IPS-NIHi7 (cell line): ENCODE results near the gene HELLS.
"Not testable (repeated sequence)": the region's sequence is repeated elsewhere in the genome, so short reads cannot be mapped to it uniquely, and the experiment has no call there.

Experiments used
- DNase-seq: peaks from one replicate; pipeline ENCODE4 v3.0.0; 2012; ENCODE audit warnings: mixed read lengths; ENCODE audit errors: extremely low spot score

The HELLS gene

GRCh38 chr10:94545391-94546048 lies at the start of gene HELLS:
TSS of gene HELLS (plus strand) at chr10:94545788. CDS start at chr10:94545922, 134 bp downstream.
- DNase-seq = peak; percentile 88

DNA sequence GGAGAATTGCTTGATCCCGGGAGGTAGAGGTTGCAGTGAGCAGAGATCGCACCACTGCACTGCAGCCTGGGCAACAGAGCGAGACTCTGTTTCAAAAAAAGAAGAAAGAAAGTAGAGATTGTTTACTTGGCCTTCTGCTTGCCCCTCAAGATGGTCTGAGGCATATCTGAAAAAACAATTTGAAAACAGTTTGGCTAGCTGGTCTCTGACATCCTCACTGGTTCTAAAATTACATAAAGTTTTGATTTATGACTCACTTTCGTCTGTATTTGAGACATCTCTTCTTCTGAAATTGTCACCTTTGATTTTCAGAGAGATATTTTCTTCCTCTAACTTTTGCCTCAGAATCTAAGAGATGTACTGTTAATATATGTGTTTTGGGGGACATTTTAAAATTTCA lies 49.6 kb upstream of the HELLS start:
- DNase-seq = no peak

- DNase-seq = no peak
These were observed 48.9 kb upstream of the HELLS start for GRCh38 chr10:94496646-94497045.

- peak; percentile 16 for DNase-seq
These were observed 45.5 kb upstream of the HELLS start for GRCh38 chr10:94500063-94500462.

DNA sequence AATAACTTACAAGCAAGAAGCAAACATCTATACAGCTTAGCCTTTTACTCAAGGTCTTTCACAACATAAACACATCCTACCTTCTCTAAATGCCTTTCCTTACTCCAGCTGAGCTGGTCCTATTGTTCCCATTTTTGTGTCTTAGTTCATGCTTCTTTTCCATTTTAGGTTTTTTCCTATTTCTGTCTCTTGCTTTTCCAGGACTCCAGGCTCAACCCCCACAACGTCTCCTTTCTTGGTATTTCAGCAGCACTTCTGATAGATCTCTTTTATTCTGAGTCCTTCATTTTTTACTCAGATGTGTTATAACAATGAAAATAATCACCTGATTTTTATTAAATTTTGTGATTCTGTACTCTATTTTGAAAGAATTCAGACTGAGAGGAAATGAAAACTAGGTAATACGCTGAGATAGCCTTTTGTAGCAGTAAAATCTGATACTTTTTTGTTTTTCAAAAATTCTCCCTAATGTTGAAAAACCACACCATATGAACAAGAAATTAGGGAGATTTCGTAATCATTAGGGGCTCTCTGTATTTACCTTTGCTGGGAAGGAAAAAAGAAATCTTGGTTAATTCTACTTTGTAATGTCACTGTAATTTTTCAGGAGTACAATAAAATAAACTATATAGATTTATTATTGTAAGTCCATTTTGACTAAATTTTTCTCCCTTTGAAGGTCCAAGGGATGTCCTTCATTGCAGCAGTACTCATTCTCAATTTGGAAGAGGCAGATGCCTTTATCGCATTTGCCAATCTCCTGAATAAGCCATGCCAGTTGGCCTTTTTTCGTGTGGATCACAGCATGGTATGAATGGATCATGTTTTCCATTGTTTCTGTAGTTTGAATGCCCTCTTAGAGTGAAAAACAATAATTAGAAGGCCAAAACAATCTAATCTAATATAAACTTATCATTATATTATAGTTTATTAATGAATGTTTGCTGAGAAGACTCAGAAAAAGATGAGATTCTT lies 24.0 kb upstream of the HELLS start:
- DNase-seq = no peak

- no peak for DNase-seq
These were observed 21.4 kb upstream of the HELLS start for GRCh38 chr10:94524146-94524545.

DNA sequence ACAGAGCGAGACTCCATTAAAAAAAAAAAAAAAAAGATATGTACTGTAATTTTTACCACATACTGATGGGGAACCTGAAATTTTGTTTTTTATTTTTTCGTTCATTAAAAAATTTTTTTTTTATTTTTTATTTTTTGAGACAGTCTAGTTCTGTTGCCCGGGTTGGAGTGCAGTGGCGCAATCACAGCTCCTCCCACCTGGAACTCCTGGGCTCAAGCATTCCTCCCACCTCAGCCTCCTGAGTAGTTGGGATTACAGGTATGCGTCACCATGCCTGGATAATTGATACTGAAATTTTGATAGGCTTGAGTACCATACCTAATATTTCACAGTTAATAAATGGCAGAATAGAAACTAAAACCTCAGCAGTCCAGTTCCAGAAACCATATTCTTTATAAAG lies 20.9 kb upstream of the HELLS start:
- DNase-seq = no peak

DNA sequence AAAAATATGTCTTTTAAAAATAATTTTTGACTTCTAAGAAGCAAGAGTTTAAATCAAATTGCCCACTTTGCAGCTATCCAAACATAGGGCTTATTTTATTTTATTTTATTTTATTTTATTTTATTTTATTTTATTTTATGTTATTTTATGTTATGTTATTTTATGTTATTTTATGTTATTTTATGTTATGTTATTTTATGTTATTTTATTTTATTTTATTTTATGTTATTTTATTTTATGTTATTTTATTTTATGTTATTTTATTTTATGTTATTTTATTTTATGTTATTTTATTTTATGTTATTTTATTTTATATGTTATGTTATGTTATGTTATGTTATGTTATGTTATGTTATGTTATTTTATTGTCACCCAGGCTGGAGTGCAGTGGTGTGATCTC lies 14.0 kb upstream of the HELLS start:
- not testable (repeated sequence) for DNase-seq

- no peak for DNase-seq
These were observed 12.6 kb upstream of the HELLS start for GRCh38 chr10:94533027-94533426.

GRCh38 chr10:94542282-94542681 lies 3.3 kb upstream of the HELLS start:
- DNase-seq = not testable (repeated sequence)

- DNase-seq = peak; percentile 15
These were observed 687 bp downstream of the HELLS start for GRCh38 chr10:94546049-94546900.

GRCh38 chr10:94546901-94547185 lies 1.3 kb downstream of the HELLS start:
- no peak for DNase-seq

GRCh38 chr10:94549221-94549620 lies 3.6 kb downstream of the HELLS start:
- no peak for DNase-seq

DNA sequence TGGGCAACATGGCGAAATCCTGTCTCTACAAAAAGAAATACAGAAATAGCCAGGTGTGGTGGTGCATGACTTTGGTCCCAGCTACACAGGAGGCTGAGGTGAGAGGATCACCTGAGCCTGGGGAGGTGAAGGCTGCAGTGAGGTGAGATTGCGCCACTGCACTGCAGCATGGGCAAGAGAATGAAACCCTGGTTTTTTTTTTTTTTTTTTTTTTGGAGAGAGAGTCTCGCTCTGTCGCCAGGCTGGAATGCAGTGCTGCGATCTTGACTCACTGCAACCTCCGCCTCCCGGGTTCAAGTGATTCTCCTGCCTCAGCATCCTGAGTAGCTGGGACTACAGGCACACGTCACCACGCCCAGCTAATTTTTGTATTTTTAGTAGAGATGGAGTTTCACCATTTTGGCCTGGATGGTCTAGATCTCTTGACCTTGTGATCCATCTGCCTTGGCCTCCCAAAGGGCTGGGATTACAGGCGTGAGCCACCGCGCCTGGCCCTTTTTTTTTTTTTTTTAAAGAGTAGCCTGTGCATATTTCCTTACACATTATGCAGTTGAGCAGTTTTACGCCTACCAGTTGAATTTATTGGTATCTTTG lies 22.2 kb downstream of the HELLS start:
- DNase-seq = not testable (repeated sequence)

DNA sequence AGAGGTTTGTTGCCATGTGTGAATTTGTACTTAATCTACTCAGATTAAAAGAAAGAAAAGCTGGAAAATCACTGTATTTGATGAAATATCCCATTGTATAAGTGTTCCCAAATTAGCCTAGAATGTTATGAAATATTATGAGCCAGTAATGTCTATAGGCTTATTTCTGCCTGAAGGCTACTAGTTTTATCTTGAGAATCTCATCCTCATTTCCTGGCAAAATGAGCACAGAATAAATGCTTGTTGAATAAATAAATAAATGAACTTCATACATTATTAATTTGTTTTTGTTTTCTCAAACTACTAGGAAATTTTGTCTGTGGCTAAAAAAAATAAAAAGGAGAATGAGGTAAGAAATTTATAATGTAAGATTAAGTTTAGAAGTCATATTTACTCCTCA lies 25.5 kb downstream of the HELLS start:
- DNase-seq = no peak

GRCh38 chr10:94571528-94571927 lies 25.9 kb downstream of the HELLS start:
- DNase-seq = no peak

GRCh38 chr10:94578790-94579189 lies 33.2 kb downstream of the HELLS start:
- DNase-seq = no peak

DNA sequence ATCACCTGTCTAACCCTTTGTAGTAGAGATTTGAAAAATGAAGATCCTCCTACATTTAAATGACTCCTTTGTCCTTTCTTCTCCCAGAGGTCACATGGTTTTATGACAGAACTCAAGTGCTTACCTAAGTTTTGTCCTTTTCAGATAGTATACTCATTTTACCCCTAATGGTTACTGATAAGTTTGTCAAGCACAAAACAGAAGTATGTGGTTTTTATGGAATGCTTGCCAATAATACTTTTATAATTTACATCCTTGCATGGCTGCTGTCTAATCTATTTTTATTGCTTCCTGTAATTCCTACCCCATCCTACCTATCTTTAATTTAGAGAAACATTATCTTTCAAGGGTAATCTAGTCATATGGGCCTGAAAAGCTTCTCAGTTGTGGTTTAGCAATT lies 37.5 kb downstream of the HELLS start:
- no peak for DNase-seq

DNA sequence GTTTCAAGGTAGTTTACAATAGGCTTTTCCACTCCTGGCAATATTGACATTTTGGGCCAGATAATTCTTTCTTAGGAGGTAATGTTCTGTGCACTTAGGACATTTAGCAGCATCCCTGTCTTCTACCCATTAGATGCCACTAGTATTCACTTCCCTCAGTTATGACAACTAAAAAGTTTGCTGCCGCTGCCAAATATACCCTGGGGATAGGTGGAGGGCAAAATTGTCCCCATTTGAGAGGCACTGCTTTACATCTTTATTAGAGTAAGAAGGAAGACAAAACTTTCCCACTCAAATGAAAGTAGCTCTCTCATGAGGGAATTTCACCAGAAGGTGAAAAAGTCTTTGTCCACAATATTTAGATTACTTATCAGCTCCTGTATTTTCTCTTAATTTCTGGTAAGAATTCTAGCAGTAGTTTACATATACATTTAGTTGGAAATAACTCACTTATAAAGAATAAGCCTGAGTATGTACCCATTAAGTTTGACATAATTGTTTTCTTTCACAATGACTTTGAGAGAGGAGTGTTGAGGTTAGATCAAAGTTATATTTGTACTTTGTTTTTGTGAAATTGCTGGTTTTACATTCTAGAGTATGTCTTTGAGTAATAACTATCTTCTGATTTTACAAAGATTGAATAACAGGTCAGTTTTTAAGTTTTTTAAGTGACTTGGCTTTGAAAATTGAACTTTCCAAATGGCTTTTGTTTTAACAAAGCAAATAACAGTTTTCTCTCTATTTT lies 46.0 kb downstream of the HELLS start:
- no peak for DNase-seq

DNA sequence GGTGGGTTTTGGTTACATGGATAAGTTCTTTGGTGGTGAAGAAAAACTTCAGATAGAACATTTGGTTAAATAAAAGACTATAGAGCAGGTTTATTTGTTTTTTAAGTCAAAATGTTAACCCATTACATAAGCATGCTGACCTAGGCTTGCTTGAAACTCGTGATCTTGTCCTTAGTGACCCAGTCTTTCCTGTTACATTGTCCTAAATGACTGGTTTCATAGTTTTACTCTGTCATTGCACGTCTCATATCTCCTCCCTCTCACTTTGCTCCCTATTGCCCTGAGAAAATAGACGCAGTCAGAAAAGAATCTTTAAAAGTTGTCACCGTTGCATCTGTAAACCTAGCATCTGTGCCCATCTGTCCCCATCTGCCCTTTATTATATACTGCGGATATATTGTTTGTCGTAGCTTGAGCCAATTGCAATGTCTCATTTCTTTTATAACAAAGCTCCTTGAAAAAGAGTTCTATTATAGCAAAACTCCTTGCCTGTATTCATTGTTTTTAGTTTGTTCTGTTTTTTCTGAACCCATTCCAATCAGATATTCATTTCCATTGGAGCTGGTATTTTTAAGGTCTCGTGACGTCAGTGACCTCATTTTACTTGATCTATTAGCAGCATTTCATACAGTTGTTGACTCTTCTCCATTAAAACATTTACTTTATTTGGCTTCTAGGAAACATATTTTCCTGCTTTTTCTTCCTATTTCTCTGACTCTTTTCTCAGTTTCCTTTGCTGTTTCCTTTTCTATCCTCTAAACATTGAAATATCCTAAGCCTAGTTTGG lies 57.3 kb downstream of the HELLS start:
- no peak for DNase-seq
